ENCODE results near the gene LIMS2. TPM values are rescaled to one million over a fixed set of nuclear protein-coding genes. Genes with fewer than 3 reads are reported as not detected.

LIMS2 gene
- total and polyA plus RNA-seq, 2 of the 8 experiments (the other 6 are each of a cell fraction or from before 2014, with no cell fraction given), result 3.3 to 4.8 TPM

DNA sequence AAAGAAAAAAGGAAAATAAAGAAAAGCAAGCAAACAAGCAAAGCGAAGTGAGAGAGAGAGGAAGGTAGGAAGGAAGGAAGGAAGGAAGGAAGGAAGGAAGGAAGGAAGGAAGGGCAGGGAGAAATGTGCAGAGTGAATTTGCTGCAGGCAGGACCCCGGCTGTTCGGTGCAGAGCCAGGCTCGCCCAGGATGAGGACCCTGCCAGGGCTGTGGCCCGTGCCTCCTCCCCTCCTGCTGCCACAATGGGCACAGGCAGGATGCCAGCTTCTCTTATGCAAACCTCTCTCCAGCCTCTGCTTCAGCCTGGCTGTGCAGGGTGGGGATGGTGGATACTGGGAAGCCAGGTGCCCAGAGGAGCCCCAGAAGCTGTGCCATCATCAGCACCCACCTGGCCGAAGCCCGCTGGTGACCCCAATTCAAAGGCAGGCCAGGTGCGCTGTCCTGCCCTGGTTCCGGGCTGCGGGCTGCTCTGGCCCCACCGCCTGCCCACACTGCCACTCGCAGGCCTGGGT is 26.2 kb downstream of the LIMS2 start (continued):
- TF ChIP-seq, protein P1, sequence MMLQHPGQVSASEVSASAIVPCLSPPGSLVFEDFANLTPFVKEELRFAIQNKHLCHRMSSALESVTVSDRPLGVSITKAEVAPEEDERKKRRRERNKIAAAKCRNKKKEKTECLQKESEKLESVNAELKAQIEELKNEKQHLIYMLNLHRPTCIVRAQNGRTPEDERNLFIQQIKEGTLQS (IDR thresholded peaks at IDR 0.05; ENCODE audit: insufficient read depth, low read depth, low read length), result no peak
- TF ChIP-seq CEBPB (IDR thresholded peaks at IDR 0.05; ENCODE audit: low read depth, low read length), result no peak
